Neutrophil (primary cell): ENCODE results near the gene SATB2.
A peak's percentile ranks its signal among the peaks of the same experiment; 100 is the strongest.

Experiments
- H3K27ac ChIP-seq: fragments of 200-600 bp; sonication (generic); 2 replicates; pipeline ENCODE4 v1.5.1; 2016; ENCODE audit warnings: mild to moderate bottlenecking, moderate library complexity
- H3K27me3 ChIP-seq: fragments of 200-600 bp; sonication (generic); 2 replicates; pipeline ENCODE4 v1.6.0; 2016; ENCODE audit warnings: mild to moderate bottlenecking
- H3K36me3 ChIP-seq: fragments of 200-600 bp; sonication (generic); 2 replicates; pipeline ENCODE4 v1.5.1; 2017
- H3K4me1 ChIP-seq, 2 experiments: fragments of 200-600 bp in 1 of 2; sonication (generic) in 1 of 2; 1 replicate in 1 of 2; 2 replicates in 1 of 2; pipeline versions ENCODE4 v1.5.1 to v1.6.1; 2013 to 2016; ENCODE audit warnings: low read depth in 1 of 2, low read length in 1 of 2, mild to moderate bottlenecking in 1 of 2, moderate library complexity in 1 of 2; ENCODE audit not compliant: control insufficient read depth in 1 of 2, insufficient read depth in 1 of 2
- H3K4me3 ChIP-seq, 2 experiments: fragments of 200-600 bp in 1 of 2; sonication (generic) in 1 of 2; 1 replicate in 1 of 2; 2 replicates in 1 of 2; pipeline ENCODE4 v1.5.1; 2013 to 2016; ENCODE audit warnings: low read depth in 1 of 2, low read length in 1 of 2, mild to moderate bottlenecking in 1 of 2, moderate library complexity in 1 of 2
- H3K9me3 ChIP-seq: fragments of 200-600 bp; sonication (generic); 2 replicates; pipeline ENCODE4 v1.5.1; 2016
- TF ChIP-seq, protein P1 (sequence below): fragments of 200-600 bp; sonication (generic); IDR thresholded peaks from 2 replicates; pipeline ENCODE4 v1.5.1; 2016; ENCODE audit warnings: antibody characterized with exemption

Gene SATB2

DNA sequence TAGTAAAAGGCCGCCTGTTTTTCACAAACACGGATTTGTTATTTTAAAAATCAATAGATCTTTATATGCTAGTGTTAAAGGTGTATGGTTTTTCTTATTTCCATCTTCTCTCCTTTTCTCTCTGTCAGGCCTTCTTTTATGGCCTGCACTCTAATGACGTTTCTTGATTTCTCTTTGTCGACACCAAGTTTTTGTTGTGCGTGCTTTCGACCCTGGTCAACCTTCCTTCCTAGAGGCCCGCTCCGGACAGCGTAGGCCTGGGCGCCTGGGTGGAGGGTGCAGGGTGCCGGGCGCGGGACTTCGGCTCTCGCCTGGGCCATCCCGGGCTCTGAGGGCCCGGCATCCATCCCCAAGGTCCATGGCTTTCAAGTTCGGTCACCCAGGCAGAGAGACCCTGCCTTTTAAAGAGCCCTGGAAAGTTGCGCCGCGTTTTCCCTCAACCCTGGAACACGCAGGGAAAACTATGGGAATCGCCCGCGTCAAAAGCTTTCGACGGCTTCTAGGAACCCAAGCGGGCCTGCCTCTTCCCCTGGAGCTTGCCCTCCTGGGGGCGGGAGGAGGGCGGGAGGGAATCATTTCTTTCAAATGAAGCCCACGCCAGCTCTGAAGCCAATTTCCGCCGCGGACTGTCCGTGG is 4.1 kb upstream of the SATB2 start:
- TF ChIP-seq, protein P1, sequence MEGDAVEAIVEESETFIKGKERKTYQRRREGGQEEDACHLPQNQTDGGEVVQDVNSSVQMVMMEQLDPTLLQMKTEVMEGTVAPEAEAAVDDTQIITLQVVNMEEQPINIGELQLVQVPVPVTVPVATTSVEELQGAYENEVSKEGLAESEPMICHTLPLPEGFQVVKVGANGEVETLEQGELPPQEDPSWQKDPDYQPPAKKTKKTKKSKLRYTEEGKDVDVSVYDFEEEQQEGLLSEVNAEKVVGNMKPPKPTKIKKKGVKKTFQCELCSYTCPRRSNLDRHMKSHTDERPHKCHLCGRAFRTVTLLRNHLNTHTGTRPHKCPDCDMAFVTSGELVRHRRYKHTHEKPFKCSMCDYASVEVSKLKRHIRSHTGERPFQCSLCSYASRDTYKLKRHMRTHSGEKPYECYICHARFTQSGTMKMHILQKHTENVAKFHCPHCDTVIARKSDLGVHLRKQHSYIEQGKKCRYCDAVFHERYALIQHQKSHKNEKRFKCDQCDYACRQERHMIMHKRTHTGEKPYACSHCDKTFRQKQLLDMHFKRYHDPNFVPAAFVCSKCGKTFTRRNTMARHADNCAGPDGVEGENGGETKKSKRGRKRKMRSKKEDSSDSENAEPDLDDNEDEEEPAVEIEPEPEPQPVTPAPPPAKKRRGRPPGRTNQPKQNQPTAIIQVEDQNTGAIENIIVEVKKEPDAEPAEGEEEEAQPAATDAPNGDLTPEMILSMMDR = no peak
- Histone ChIP-seq H3K27me3 (peaks cover 98% of the 10 kb centered on the region), H3K4me3 (peak overlapping the region in 1 of 2 experiments; percentile 62), H3K9me3 (peaks cover 11% of the 10 kb centered on the region), H3K4me1 (peaks cover 41 to 55% of the 10 kb centered on the region in 2 experiments), H3K36me3 (no peaks in the 10 kb centered on the region), H3K27ac (no peak overlapping the region)

DNA sequence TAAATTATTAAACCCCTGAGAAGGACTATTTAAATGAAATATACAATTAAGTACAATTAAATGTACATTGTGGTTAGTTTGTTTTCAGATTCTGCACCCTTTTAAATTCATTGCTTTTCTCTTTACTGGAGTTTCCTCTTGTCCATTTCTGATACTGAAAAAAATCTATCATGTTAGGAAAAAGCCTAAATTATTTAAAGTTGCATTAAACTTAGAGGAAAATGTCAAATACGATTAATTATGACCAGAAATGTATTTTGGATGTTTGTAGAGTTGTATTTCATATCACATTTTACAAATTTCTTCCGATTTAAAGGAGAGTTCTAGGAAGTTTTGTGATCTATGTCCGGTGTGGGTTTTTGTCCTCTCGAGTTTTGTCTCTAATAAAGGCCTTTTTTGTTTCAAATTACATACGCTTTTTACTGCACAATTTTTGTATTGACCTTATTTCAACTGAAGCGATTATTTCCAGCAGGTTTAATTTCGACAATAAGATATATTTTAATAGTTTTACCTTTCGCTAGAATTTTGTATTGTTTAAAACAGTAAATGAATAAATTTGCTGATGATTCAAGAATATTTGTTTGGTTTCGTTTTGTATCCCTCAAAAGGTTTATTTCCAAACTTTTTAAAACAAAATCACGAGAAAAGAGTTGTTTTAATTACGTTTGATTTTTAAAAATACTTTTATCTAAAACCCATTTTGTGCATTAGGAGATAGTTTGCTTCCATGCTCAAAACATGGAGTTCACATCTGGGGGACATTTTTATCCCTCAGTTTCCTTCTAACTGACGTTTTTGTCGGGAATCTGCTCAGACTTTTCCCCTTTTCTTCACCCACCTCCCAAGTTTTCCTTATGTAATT is 3.3 kb upstream of the SATB2 start:
- Histone ChIP-seq H3K27ac (no peak overlapping the region), H3K27me3 (peaks cover 98% of the 10 kb centered on the region), H3K36me3 (no peaks in the 10 kb centered on the region), H3K4me1 (peaks cover 47 to 63% of the 10 kb centered on the region in 2 experiments), H3K9me3 (peaks cover 11% of the 10 kb centered on the region), H3K4me3 (no peak overlapping the region)
- TF ChIP-seq, protein P1 = no peak

DNA sequence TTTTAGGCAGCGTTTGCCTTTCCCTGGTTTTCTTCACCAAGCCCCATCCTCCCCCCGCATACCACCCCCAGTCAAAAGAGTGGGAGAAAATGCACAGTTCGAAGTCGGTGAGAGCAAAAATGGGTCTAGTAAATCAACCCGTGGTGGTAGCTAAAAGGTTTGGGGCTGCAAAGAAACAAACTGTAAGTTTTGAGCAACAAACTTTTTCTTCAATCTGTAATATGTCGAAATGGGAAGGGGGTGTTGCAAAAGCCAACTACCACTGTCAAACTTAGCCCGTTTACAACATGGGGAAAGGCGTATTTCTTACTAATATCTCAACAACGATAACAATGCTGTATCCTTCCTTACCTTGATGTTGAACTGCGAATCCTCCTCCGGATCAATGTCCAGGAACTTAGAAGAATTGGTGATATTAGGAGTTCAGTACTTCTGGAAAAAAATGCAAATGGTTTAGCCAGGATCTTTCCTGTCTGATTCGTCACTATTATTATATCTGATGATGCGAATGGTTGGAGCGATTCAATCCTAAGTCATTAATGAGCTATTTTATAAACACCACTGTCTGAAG is 2.4 kb upstream of the SATB2 start:
- H3K27me3 ChIP-seq = peaks cover 98% of the 10 kb centered on the region
- TF ChIP-seq, protein P1 = no peak
- H3K27ac ChIP-seq = peak overlapping the region; percentile 48
- peaks cover 11% of the 10 kb centered on the region for H3K9me3 ChIP-seq
- peak overlapping the region; percentile 82 to 95 for H3K4me3 ChIP-seq
- peaks cover 53 to 71% of the 10 kb centered on the region in 2 experiments for H3K4me1 ChIP-seq
- H3K36me3 ChIP-seq = no peaks in the 10 kb centered on the region

DNA sequence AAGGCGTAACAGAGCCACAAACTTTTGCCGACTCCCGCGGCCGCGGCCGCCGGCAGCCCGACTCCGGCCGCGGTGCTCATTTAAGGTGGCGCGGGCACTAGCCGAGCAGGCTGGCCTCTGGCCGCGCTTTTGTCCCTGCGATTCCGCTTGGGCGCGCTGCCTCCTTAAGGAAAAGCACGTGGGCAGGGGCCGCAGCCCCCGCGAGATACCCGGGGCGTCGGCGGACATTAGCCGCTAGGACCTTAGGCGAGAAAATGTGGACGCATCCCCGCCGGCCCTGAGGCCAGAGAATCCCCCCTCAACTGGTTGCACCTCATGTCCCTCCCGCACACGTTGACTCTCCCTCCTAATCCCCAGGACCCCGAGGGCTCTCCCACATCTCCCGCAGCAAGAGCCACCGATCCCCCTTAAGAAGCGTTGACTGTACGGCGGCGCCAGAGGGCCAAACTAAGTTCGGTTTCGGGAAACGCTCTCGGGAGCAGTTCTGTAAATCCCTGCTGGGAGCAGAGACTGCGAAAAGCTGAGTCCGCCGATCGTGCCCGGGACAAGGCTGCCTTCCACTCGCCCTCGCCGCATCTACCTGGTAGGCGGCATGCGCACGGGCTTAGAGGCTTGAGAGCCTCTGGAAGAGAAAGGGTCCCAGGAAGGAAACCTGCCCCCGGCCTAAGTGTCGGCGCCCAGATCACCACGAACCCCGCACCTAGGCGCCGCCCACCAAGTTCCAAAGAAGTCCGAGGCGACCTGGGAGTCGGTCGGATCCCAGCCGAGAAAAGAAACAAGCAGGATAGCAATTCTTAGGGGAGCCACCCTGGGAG is 1.8 kb upstream of the SATB2 start:
- H3K27me3 ChIP-seq = peaks cover 98% of the 10 kb centered on the region
- TF ChIP-seq, protein P1 = no peak
- H3K4me3 ChIP-seq = peak overlapping the region; percentile 82 to 95
- peak overlapping the region; percentile 48 for H3K27ac ChIP-seq
- H3K9me3 ChIP-seq = peaks cover 11% of the 10 kb centered on the region
- H3K4me1 ChIP-seq = peaks cover 53 to 68% of the 10 kb centered on the region in 2 experiments
- H3K36me3 ChIP-seq = no peaks in the 10 kb centered on the region

DNA sequence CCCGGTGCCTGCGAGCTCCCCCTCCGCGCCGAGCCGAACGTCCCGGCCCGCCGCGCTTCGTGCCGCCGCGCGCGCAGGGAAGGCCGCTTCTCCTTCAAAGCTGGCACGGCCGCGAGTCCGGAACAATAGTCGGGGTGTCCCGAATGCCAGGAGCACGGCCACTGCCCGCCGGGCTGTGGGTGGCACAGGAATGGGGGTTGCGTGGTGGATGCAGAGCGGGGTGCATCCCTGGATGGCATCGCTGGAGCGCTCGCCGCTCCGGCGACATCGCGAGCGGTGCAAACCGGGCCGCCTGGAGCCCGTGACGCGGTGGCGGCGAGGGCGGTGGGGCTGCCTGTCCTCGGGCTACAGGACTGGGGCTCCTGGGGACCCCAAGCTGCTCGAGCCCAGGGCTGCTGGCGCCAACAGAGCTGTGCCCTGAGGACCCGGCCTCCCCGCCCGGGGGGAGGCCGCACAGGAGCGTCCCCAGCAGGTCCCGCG is 1.1 kb upstream of the SATB2 start:
- H3K27me3 ChIP-seq = peaks cover 98% of the 10 kb centered on the region
- peaks cover 11% of the 10 kb centered on the region for H3K9me3 ChIP-seq
- peaks cover 52 to 61% of the 10 kb centered on the region in 2 experiments for H3K4me1 ChIP-seq
- peak overlapping the region; percentile 82 to 95 for H3K4me3 ChIP-seq
- TF ChIP-seq, protein P1 = no peak
- H3K36me3 ChIP-seq = no peaks in the 10 kb centered on the region
- H3K27ac ChIP-seq = peak overlapping the region; percentile 48
